GM21723 (cell line): ENCODE measurements around the gene JAK3.

Source experiments
- ATAC-seq: cut with Tn5 transposase; IDR thresholded peaks from one replicate; pipeline ENCODE4 v1.9.1; 2021; ENCODE audit warnings: mild to moderate bottlenecking, moderate library complexity; ENCODE audit not compliant: unreplicated experiment

The JAK3 gene

GRCh38 chr19:17866312-17866963, 18.7 kb upstream of the JAK3 start:
- no peak for ATAC-seq

- ATAC-seq, result no peak
Measured at GRCh38 chr19:17865364-17866311, 17.9 kb upstream of the JAK3 start.

GRCh38 chr19:17863520-17864182, 15.9 kb upstream of the JAK3 start:
- no peak for ATAC-seq

GRCh38 chr19:17862711-17863519, 15.1 kb upstream of the JAK3 start:
- ATAC-seq, result no peak

GRCh38 chr19:17861542-17862402, 14.0 kb upstream of the JAK3 start:
- ATAC-seq, result no peak

- ATAC-seq, result no peak
Measured at GRCh38 chr19:17860993-17861360, 13.2 kb upstream of the JAK3 start.

- ATAC-seq, result no peak
Measured at GRCh38 chr19:17860331-17860992, 12.7 kb upstream of the JAK3 start.

GRCh38 chr19:17859533-17860330, 11.9 kb upstream of the JAK3 start, which contains the start of gene RPL18A:
Gene RPL18A, plus strand, starts transcription at chr19:17859910. Its CDS starts 47 bp downstream, at chr19:17859957.
- peak; percentile 87 for ATAC-seq

- ATAC-seq, result no peak
Measured at GRCh38 chr19:17855280-17856152, 7.7 kb upstream of the JAK3 start.

GRCh38 chr19:17854061-17854460, 6.3 kb upstream of the JAK3 start:
- ATAC-seq, result no peak

GRCh38 chr19:17848595-17849292, 962 bp upstream of the JAK3 start:
- no peak for ATAC-seq

- no peak for ATAC-seq
Measured at GRCh38 chr19:17846146-17846545, 1.6 kb downstream of the JAK3 start.

GRCh38 chr19:17843908-17844490, 3.8 kb downstream of the JAK3 start:
- no peak for ATAC-seq

GRCh38 chr19:17843292-17843827, 4.4 kb downstream of the JAK3 start:
- ATAC-seq, result no peak

GRCh38 chr19:17842663-17843291, 5.0 kb downstream of the JAK3 start:
- ATAC-seq, result no peak
